WI38 (cell line): ENCODE measurements around the gene SLC17A3.

Experiments
- H3K4me3 ChIP-seq: 2 replicates; pipeline ENCODE4 v1.5.1; 2011; ENCODE audit warnings: low read depth, mild to moderate bottlenecking, control low read depth, low read length
- TF ChIP-seq, protein P1 (sequence below): IDR thresholded peaks from 2 replicates; pipeline ENCODE4 v1.5.1; 2012; ENCODE audit warnings: low read depth, mild to moderate bottlenecking, control low read depth, low read length

SLC17A3 gene

DNA sequence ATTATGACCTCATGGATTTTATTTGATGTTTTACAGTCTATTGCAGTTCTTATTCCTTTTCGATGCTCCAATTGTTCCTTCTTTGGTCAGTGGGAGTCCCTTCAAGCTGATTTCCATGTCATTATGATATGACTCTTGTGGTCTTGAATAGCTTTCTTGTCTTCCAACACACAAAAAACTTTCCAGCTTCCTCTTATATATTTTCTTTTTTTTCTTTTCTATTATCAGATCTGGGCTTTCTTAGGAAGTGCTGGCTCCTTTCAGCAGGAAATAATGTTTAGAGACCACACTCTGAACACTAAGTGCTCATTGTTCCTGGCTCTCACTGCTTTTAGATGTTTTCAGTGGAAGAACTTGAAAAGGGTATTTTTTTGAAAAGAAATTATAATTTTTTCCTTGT lies 39.1 kb downstream of the SLC17A3 start:
- no peak overlapping the region for H3K4me3 ChIP-seq
- TF ChIP-seq, protein P1, sequence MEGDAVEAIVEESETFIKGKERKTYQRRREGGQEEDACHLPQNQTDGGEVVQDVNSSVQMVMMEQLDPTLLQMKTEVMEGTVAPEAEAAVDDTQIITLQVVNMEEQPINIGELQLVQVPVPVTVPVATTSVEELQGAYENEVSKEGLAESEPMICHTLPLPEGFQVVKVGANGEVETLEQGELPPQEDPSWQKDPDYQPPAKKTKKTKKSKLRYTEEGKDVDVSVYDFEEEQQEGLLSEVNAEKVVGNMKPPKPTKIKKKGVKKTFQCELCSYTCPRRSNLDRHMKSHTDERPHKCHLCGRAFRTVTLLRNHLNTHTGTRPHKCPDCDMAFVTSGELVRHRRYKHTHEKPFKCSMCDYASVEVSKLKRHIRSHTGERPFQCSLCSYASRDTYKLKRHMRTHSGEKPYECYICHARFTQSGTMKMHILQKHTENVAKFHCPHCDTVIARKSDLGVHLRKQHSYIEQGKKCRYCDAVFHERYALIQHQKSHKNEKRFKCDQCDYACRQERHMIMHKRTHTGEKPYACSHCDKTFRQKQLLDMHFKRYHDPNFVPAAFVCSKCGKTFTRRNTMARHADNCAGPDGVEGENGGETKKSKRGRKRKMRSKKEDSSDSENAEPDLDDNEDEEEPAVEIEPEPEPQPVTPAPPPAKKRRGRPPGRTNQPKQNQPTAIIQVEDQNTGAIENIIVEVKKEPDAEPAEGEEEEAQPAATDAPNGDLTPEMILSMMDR = no peak

DNA sequence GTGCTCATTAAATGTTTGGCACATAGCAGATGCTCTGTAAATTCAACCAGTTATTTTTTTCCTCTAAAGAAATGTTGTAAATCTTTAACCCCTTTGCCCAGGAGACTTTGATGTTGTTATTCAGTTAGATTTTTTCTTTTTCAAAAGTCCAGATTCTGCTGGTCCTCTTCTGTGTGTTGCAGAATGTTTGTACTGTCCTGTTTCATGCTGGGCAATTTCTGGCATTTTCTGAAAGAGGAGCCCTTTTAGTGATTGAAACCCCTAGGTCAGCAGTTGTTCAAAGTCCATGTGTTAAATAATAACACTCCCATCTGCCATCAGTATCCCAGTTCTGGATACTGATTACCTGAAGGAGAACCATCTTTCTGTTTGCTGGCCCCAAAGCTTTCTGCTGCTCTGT lies 40.9 kb downstream of the SLC17A3 start:
- no peak overlapping the region for H3K4me3 ChIP-seq
- TF ChIP-seq, protein P1 = no peak

DNA sequence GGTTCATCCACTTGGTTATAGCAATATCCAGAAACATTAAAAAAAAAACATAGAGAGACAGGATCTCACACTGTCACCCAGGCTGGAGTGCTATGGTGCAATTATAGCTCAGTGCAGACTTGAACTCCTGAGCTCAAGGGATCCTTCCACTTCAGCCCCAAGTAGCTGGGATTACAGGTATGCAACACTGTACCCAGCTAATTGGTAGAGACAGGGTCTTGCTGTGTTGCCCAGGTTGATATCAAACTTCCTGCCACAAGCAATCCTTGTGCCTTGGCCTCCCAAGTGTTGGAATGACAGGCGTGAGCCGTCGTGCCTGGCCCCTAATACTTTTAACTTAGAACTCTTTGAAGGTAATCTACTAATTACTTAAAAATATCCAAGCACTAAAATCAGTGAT lies 41.4 kb downstream of the SLC17A3 start:
- TF ChIP-seq, protein P1 = no peak

DNA sequence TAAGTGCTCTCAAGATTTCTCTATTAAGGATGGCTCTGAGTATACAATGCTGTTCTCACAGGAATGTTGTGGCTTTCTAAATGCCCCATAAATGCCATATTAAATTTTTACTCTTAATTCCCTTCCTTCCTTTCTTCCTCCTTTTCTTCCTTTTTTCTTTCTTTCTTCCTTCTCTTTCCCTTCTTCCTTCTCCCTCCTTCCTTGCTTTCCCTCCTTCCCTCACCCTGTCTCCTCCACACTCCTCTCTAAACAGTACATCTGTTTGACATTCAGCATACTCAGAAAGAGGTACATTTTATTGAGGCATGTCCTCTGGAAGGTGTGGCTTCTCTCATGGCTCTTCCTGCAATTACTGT lies 41.8 kb downstream of the SLC17A3 start:
- TF ChIP-seq, protein P1 = no peak
- no peak overlapping the region for H3K4me3 ChIP-seq

More for the DNA sequence above, 41.4 kb downstream of the SLC17A3 start:
- no peak overlapping the region for H3K4me3 ChIP-seq

DNA sequence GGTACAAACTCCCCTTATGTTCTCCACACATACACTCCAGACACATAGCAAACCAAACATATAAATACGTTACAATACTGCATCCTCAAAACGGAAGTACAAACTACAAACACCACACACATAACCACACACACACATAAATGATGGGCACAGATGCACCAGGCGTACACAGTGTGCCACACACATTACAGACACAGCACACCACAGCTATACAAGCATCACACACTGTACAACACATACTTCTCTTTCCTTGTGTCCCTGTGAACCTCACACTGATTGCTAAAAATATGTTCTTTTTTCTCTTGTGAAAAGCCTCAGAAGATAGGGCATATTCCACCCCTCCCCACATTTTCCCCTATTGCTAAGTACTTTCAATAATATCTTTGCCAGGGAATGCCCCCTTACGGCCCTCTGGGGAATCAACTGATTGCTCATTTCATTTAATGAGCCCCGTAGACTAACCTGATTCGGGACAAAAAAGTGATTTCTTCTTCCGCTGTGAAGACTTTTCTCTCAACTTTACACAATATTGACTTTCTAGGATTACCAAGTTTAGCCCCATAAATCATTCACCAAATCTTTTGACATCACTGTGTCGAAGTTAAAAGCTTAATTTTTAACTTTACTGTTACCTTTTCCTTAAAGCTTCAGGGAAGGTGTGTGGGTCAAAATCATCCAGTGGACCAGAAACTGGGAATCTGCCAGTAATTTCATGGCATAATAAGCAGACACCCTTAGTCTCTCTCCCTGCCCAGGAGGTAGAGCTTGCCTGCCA lies 42.3 kb downstream of the SLC17A3 start, which contains the start of gene SLC17A1:
SLC17A1 (minus strand) TSS at position 521 of the 775 bp plus-strand sequence. CDS start 1,495 bp downstream, outside the sequence.
- TF ChIP-seq, protein P1 = no peak
- no peak within 1 kb of the TSS for H3K4me3 ChIP-seq

DNA sequence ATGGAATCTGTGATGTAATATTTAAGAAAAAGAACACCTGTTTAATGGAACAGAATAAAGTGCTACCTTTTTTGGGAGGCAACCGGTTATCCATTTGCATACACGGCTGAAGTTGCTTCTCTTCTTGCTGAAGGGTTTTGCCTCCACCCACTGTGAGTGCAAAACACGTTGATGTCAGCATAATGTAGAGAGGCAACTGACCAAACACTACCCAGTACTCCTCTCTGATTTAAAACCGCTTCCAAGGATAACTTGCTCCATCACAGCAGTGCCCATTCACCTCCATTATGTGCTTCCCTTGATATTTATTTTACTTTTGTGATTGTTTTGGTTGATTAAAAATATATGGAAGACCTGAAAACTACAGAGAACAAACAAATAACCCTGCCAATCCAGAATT lies 43.6 kb downstream of the SLC17A3 start:
- H3K4me3 ChIP-seq = no peak overlapping the region

DNA sequence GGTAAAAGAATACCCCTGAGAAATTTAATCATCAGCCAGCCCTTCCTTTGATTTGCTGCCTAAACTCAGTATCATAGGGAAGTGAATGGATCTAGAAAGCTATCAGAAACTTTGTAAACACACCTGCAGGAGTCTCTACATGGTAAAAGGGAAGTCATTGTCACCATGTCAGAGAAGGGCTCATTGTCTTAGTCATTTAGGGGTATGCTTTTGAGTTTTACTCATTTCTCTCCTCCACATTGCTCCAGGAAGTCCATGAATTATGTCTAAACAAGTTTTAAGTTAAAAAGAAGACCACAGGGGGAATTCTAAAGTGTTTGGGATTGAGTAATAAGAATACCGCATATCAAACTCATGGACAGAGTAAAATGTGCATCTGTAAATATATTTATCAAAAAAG lies 44.7 kb downstream of the SLC17A3 start:
- H3K4me3 ChIP-seq = no peak overlapping the region
- TF ChIP-seq, protein P1 = no peak

More for the DNA sequence above, 43.6 kb downstream of the SLC17A3 start:
- TF ChIP-seq, protein P1 = no peak
